AG10803 (cell line): ENCODE results near the gene RTN4RL1.

ENCODE experiments used
- DNase-seq: peaks from one replicate; pipeline ENCODE4 v3.0.0; 2010; ENCODE audit warnings: low read depth
- H3K4me3 ChIP-seq: 2 replicates; pipeline ENCODE4 v1.5.1; 2011; ENCODE audit warnings: mild to moderate bottlenecking, low read length, control low read depth
- TF ChIP-seq, protein P1 (sequence below): conservative IDR thresholded peaks from 2 replicates; pipeline ENCODE4 v1.5.1; 2011; ENCODE audit warnings: mild to moderate bottlenecking, low read length, control low read depth, inconsistent platforms

The RTN4RL1 gene

GRCh38 chr17:1894753-1895339 lies 130.3 kb downstream of the RTN4RL1 start:
- DNase-seq: no peak
- H3K4me3 ChIP-seq: no peak overlapping the region
- TF ChIP-seq, protein P1, sequence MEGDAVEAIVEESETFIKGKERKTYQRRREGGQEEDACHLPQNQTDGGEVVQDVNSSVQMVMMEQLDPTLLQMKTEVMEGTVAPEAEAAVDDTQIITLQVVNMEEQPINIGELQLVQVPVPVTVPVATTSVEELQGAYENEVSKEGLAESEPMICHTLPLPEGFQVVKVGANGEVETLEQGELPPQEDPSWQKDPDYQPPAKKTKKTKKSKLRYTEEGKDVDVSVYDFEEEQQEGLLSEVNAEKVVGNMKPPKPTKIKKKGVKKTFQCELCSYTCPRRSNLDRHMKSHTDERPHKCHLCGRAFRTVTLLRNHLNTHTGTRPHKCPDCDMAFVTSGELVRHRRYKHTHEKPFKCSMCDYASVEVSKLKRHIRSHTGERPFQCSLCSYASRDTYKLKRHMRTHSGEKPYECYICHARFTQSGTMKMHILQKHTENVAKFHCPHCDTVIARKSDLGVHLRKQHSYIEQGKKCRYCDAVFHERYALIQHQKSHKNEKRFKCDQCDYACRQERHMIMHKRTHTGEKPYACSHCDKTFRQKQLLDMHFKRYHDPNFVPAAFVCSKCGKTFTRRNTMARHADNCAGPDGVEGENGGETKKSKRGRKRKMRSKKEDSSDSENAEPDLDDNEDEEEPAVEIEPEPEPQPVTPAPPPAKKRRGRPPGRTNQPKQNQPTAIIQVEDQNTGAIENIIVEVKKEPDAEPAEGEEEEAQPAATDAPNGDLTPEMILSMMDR: no peak

DNA sequence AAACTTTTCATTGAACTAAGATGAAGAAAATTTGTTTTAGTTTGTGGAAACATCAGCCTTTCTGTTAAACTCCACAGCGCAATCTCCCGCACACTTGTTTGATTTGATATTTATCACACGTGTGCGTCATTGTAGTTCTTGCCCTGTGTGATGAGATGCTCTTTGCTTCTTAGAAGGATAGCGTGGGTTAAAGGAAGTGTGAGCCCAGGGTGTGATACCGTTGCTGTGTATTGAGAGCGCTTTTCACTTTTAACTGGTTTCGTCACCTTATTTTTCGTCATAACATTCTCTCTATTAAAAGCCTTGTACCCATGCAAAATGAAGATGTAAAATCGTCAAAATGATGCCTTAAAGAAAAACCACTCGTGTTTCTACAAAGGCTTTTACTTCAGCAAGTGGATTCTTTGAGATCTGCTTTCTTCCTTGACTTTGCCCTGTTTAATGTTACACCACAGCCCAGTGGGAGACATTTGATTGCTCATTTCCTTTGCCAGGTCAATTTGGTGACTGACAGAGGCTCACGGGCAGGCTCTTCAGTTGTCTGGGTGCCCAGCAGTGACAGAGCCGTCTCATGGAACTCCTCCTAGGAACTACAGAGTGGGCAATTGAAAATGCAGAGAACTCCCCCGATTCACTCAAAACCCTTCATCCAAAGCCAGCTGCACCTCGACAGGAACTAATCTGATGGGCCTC lies 134.2 kb downstream of the RTN4RL1 start:
- H3K4me3 ChIP-seq: no peak overlapping the region
- TF ChIP-seq, protein P1: no peak
- no peak for DNase-seq

- TF ChIP-seq, protein P1: no peak
- no peak for DNase-seq
- H3K4me3 ChIP-seq: no peak overlapping the region
Measured at GRCh38 chr17:1888741-1889140, 136.4 kb downstream of the RTN4RL1 start.
